Activated naive CD4-positive, alpha-beta T cell treated with Interleukin-2 at 50 U/mL for 16 hours (primary cell): Measurements from ENCODE around the gene SMPDL3A.

Source experiments
- DNase-seq: peaks from one replicate; pipeline ENCODE4 v3.0.0-alpha.2; 2020

The SMPDL3A gene

DNA sequence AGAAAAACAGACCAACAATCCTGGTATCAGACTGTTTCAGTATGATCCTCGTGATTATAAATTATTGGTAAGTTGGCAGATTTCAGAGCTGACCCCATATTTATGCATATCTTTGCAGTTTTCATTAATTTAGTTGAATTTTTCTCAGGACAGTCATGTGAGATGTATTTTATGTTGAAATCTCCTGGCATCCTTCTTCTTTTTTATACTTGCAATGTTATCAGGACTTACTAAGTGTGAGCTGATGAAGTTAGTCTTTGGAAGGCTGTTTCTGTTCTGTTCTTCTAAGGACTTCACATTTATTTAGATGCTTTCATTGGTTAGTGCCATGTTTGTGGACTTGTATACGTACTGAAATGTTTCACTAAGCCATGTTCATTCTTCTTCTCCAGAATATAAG is 17.2 kb downstream of the SMPDL3A start:
- DNase-seq, result no peak

DNA sequence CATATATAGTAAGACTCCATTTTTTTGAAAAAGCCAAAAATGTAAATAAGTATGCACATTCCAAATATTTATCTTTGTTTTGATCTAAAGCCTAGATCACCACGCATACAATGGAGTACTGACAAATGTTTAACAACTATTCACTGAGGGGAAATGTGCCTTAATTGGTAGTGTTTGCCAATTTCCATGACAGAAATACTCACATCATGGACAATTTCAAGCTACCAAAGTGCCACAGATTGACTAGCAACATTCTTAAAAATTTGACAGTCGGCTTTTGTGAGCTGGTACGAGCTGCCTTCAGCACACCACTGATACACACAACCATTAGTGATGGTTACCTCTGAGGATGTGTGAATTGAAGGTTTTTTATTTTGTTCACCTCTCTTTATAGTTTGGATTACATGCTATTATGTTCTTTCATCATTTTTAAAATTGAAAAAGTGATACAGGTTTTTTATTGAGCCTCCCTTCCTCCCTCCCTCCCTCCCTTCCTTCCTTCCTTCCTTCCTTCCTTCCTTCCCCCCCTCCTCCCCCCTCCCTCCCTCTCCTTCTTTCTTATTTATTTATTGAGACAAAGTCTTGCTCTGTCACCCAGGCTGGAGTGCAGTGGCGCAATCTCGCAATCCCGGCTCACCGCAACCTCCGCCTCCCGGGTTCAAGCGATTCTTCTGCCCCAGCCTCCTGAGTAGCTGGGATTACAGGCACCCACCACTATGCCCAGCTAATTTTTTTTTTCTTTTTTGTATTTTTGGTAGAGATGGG is 19.2 kb downstream of the SMPDL3A start:
- no peak for DNase-seq

DNA sequence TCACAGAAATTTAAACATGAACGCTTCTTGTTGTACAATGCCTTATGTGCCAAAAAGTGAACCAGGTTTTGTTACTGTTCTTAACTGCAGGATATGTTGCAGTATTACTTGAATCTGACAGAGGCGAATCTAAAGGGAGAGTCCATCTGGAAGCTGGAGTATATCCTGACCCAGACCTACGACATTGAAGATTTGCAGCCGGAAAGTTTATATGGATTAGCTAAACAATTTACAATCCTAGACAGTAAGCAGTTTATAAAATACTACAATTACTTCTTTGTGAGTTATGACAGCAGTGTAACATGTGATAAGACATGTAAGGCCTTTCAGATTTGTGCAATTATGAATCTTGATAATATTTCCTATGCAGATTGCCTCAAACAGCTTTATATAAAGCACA is 19.9 kb downstream of the SMPDL3A start:
- no peak for DNase-seq

DNA sequence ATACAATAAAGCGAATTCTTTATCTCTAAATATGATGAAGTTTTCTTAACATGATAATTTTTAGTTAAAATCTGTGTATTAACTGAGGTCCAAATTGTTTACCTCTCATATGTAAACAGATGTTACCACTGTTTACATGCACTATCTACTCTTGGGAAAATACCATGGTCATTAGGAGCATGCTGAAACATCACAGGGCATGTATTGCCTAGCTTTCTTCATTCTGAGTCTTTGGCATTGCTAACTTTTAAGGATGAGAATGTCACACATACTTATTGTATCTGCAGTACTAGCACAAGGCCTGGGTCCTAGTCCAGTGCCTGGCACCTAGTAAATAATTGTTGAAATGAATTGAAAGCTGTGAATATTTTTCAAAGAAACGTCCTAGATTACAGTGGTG is 20.6 kb downstream of the SMPDL3A start:
- no peak for DNase-seq

DNA sequence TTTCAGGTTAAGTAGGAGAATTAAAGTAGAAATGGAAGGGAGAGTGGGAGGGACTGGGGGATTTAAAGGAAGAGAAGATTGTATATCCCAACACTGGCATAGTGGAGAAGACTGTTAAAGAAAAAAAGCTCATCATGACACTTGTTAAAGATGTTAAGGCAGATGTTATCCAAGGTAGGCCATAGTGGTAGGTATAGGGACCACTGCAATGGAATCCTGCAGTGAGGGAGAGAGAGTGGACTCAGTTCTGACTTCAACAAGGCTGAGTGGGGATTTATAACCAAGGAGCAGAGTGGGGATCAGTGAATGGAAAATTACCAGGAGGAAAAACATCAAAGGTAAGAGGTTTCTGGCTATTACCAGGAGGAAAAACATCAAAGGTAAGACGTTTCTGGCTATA is 21.1 kb downstream of the SMPDL3A start:
- no peak for DNase-seq

DNA sequence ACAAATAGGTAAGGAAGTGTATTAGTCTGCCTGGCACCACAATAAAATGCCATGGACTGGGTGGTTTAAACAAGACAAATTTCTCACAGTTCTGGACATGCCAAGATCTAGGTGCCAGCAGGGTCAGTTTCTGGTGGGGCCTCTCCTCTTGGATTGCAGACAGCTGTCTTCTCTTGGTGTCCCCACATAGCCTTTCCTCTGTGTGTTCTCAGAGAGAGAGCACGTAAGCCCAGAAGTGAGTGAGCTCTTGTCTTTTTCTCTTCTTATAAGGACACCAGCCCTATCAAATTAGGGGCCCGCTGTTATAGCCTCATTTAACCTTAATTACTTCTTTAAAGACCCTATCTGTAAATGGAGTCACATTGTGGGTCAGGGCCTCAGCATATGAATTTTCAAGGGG is 28.3 kb downstream of the SMPDL3A start:
- no peak for DNase-seq

DNA sequence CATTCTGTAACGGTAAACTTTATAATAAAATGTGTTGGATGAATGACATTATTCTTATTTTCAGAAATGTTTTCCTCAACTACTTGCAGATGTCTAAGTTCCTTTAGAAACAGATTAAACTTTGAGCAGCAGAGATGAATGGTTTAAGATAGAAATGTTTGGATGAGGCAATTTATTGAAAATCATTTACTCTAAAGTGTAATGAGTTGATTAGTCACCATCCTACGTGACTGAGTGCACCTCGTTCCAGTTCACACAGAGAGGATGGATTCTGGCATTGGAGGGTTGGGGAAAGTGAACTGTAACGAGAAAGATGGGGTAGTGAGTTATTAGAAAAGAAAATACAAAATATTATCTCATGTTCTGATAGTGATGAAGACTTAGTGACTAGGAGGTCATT is 28.7 kb downstream of the SMPDL3A start:
- no peak for DNase-seq

DNA sequence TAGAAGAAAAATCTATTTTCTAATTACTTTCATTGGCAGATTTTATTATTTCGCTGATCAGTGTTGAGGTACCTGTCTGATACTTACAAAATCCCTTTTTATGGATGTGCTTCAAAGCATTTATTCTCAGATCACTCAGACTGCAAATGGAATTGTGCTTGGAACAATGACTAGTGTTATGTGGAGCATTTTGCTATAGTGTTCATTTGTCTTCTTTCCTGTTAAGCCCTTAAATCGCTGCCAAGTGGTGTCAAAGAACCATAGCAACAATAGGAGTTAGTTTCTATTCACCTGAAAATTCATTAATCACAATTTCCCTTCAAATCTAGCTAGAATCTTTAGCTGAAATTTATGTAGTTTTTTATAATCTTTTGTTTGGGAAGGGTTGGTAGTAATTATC is 29.8 kb downstream of the SMPDL3A start:
- DNase-seq, result no peak

DNA sequence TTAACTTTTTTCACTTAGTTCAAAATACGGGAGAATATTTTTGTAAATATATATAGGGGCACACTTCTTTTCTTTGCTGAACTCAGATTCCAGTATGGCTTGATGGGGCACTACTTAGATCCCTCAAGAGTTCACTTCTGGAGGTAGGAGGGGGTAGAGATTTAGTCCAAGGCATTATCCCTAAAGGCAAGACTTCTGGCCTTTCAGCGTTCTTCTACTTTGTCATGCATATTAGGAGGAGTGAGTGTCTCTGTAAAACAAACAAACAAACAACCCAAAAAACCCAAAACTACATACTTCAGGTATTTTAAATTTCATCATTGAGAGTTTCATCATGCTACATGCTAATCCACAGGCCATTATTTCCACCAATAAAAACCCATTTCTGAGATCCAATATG is 32.0 kb downstream of the SMPDL3A start:
- DNase-seq, result no peak

DNA sequence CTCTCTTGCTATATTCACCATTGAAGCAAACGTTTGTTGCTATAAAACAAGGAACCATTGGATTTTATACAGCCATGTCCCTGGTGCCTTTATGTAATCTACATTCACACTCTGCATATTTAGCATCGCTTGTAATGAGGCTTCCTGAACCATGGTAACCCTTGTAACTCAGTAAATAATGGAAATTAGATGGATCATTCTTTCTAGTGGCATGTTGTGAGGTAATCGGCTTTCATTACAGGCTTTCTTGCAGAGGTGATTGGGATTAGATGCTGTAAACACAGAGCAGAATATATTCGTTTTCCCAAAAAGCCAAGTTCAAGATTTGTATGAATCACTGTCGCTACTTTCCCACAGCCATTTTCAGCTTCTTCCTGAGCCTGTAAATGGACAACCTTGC is 36.1 kb downstream of the SMPDL3A start:
- DNase-seq, result no peak

DNA sequence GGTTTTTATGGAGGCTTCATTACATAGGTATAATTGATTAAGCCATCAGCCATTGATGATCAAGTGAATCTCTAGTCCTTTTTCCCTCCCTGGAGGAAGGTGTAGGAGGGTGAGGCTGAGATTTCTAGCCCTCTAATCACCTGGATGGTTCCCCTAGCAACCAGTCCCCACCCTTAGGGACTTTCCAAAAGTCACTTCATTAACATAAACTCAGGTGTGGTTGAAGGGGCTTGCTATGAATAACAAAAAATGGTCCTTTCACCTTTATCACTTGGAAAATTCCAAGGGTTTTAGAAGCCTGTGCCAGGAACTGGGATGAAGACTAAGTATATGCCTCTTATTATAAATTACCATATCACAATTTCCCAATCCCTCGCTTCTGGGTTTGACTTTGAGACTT is 40.4 kb downstream of the SMPDL3A start:
- no peak for DNase-seq

DNA sequence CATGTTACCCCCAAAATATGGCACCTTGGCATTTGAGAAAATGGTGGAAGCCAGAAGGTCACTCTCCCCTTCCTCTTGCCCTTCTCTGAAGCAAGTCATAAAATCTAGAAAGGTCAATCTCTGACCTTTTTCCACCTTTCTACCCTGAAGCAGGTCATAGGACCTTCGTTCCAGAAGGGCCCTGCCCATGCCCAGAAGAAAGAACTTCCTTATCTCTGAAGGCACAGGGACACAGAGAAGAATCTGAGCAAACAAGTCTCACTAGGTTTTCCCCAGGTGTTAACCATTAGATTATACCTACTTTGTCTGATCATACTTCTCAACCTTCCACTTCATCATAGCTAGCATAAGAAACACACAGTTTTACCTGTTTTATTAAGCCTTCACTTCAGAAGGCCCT is 42.5 kb downstream of the SMPDL3A start:
- DNase-seq, result no peak

DNA sequence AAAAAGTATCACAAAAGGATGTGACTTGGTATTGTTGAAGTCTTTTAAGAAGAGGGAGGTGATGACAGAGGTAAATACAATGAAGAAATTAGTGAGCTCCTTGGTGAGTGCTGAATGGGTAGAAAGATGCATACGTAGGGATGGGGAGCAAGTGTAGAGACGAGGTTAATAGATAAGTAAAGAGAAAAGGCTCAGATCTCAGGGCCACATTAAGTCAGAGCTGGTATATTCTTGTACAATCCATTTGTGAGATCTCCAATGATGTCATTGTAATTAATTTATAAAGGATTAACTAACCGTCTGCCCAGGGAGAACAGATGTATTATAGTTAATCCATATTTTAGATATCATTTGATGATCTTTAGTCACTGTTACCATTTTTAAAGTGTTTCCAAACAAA is 43.4 kb downstream of the SMPDL3A start:
- DNase-seq, result no peak

DNA sequence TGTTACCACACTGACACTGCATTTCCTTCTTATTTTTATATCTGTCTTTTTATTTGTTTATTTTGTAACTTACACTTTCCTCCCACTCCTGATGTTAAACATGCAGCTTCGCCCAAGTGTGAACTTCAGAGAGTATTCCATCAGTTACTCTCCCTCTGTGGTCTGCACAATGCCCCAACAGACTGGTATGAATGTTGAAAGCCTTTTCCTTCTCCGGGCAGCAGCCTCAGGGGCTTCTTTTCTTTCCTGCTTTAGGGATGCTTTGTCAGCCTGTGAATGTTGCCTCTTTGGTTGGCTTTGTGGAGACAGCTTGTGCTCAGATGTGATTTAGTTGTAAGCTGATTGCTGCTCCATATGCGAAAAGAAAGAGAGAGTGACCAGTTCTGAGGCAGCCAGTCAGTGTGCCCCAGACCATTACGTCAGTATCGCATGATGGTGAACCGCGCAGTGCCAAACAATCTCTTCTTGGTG is 44.0 kb downstream of the SMPDL3A start:
- DNase-seq, result no peak

DNA sequence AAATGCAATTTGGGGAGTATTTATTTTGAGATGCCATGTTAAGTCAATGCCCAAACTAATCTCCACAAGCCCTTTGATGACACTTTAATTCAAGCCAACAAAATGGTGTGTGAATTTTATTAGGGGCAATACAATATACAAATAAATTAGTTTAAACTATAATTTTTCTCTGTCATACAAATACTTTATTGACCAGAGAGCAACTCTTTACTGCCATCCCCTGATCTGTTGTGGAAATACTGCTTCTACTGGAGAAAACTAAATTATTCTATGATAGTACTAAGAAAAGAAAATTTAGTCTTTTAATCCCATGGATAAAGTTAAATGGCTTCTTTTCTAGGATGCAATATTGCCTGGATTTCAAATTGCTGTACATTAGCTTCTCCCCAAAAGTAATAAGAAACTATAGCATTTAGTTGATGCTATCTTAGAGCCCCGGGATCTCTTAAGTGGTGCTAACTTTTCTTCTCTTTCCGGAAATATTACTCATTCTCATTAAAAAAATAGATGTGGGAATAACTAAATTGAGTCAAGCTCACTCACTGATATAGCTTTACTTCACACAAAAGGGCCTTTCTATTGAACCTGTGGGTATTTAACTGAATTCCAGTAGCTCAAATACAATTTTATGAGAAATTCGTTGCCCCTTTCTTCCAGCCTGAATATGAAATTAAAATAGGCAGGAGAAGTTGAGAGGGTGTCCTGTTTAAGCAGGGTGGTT is 49.2 kb downstream of the SMPDL3A start:
- no peak for DNase-seq

DNA sequence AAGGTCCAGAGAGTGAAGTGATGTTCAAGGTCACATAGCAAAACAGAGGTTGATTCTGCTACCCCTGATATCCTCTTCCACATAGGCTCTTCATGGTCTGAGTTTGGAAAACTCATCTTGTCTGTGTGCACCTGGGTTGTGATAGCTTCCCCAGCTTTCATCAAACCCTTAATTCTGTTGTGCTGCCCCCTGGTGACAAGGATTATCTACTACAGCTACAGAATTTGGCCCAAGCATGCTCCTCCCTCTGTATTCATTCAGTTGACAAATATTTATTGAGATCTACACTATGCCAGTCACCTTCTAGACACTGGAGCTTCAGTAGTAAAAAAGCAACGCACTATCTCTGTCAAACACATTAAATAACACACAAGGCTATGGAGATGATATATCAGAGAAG is 50.4 kb downstream of the SMPDL3A start:
- peak; percentile 21 for DNase-seq

DNA sequence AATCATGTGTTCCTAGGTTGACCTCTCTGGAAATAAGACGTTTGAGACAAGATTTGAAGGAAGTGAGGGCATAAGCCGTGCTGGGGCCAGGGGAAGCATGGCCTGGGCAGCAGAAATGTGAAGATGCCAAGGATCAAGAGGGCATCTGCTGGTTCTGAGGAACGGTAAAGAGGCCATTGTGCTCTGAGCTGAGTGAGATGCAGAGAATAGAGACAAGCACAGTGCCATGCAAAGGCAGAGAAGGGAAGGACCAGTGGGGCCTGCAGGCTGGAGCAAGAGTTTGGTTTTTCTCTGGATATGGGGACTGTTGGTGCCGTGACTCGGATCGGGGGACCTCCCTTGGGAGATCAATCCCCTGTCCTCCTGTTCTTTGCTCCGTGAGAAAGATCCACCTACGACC is 50.8 kb downstream of the SMPDL3A start:
- no peak for DNase-seq

DNA sequence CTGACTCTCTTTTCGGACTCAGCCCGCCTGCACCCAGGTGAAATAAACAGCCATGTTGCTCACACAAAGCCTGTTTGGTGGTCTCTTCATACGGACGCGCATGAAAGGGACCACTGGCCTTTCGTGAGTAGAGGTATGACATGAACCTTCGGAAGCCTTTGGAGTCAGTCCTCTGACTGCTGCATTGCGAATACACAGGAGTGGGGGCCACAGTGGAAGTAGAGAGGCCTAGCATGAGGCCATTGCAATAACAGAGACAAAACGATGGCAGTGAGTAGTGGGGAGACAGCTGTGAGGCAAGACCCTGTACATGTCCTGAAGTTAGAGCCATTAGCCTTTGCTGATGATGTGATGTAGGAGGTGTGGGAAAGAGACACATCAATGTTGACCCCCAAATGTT is 56.4 kb downstream of the SMPDL3A start:
- no peak for DNase-seq

DNA sequence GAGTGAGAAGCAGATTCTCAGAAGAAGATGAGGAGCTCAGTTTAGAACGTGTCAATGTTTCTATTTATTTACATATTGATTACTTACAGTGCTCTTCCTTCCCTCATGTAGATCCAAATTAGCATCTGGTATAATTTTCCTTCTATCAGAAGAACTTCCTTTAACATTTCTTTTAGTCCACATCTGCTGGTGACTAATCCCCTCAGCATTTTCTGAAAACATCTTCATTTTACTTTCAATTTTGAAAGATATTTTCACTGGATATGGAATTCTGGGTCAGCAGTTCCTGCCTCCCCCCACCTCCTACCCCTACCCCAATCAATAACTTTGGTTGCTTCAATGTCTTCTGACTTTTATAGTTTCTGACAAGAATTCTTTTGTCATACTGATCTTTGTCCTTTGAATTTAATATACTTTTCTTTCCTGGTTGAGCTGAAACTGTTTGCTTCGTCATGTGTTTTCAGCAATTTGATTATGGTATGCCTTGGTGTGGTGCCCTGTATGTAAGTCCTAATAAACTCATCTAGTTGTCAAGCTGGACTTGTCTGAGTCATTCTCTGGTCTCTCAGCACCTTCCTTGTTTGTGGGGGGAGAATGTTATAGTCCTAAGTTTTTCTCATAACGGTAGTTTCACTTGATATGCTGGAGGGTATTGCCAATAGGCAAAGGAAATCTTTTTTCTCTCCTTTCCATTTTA is 57.0 kb downstream of the SMPDL3A start:
- no peak for DNase-seq

DNA sequence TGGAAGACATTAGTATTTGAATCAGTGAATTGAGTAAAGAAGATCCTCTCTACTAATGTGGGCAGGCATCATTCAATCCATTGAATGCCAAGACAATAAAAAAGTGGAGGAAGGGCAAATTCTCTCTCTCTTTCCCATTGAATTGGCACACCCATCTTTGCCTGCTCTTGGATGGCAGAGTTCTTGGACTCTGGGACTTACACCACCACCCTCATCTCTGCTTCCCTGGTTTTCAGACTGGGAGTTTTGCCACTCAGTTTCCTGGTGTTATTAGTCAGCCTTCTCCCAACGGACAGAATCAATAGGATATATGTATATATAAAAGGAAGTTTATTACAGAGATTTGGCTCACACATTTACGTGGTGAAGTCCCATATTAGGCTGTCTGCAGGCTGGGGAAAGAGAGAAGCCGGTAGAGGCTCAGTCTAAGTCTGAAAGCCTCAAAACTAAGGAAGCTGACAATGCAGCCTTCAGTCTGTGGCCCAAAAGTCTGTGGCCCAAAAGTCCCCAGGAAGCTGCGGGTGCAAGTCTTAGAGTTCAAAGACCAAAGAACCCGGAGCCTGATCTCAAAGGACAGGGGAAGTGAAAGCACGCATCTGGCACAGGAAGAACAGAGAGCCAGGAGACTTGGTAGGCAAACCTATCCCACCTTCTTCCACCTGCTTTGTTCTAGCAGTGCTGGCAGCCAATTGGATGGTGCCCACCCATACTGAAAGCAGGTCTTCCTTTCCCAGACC is 64.4 kb downstream of the SMPDL3A start:
- DNase-seq, result no peak
